ENCODE data around the gene HOXC10.

Gene HOXC10

DNA sequence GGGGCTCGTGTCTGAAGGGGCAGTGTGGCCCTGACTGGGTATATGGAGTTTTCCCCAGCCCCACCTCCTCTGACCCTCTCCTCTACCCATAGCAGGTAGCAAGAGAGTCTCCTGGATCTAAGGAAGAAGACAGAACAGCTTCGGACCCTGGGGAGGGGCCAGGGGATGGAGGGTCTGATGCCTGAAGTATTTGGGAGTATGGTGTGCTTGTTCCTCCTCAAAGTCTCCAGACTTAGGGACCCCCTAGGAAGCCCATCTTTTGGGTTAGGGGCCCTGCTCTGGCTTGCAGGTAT is 23.3 kb downstream of the HOXC10 start:
- Histone ChIP-seq H3K36me3 (no peaks in the 10 kb centered on the region), H3K27me3 (peaks cover 100% of the 10 kb centered on the region), H3K9ac (no peak overlapping the region), H3K4me2 (no peak overlapping the region), H3K27ac (no peak overlapping the region), H4K20me1 (peaks cover 93% of the 10 kb centered on the region), H3K4me1 (peaks cover 4% of the 10 kb centered on the region; the same call in 1 of the 2 replicates), H3K9me3 (no peaks in the 10 kb centered on the region), H3K4me3 (no peak overlapping the region)
- TF ChIP-seq Cebpa-rat (IDR thresholded peaks at IDR 0.05) = no peak

DNA sequence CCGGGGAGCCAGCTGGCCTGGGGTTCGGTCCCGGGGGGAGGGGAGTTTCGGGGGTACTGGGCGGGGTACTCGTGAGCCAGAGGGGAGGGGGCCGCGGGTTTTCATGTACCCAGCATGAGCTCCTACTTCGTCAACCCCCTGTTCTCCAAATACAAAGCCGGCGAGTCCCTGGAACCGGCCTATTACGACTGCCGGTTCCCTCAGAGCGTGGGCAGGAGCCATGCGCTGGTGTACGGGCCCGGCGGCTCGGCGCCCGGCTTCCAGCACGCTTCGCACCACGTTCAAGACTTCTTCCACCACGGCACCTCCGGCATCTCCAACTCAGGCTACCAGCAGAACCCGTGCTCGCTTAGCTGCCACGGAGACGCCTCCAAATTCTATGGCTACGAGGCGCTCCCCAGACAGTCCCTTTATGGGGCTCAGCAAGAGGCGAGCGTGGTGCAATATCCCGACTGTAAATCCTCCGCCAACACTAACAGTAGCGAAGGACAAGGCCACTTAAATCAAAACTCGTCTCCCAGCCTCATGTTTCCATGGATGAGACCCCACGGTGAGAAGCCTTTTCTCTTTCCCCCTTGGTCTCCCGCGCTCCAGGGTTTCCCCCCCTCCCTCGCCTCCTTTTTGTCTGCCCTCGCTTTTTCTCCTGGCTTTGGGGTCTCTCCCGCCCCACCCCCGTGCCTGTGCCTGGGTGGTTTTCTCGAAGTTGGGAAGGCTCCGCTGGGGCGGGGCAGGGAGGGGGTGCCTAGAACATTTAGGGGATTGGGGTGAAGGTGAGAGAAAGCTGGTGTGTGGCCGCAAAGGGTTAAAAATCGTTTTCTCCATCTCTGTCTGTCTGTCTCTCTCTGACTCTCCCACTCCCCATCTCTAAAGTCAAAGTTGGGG is 24.5 kb downstream of the HOXC10 start:
- Histone ChIP-seq H3K36me3 (no peaks in the 10 kb centered on the region), H3K27me3 (peaks cover 100% of the 10 kb centered on the region), H3K27ac (no peak overlapping the region), H3K9me3 (no peaks in the 10 kb centered on the region), H3K4me1 (peaks cover 4% of the 10 kb centered on the region; the same call in 1 of the 2 replicates), H3K4me3 (no peak overlapping the region), H4K20me1 (peaks cover 94% of the 10 kb centered on the region), H3K9ac (no peak overlapping the region), H3K4me2 (no peak overlapping the region)
- no peak for TF ChIP-seq Cebpa-rat (IDR thresholded peaks at IDR 0.05)

DNA sequence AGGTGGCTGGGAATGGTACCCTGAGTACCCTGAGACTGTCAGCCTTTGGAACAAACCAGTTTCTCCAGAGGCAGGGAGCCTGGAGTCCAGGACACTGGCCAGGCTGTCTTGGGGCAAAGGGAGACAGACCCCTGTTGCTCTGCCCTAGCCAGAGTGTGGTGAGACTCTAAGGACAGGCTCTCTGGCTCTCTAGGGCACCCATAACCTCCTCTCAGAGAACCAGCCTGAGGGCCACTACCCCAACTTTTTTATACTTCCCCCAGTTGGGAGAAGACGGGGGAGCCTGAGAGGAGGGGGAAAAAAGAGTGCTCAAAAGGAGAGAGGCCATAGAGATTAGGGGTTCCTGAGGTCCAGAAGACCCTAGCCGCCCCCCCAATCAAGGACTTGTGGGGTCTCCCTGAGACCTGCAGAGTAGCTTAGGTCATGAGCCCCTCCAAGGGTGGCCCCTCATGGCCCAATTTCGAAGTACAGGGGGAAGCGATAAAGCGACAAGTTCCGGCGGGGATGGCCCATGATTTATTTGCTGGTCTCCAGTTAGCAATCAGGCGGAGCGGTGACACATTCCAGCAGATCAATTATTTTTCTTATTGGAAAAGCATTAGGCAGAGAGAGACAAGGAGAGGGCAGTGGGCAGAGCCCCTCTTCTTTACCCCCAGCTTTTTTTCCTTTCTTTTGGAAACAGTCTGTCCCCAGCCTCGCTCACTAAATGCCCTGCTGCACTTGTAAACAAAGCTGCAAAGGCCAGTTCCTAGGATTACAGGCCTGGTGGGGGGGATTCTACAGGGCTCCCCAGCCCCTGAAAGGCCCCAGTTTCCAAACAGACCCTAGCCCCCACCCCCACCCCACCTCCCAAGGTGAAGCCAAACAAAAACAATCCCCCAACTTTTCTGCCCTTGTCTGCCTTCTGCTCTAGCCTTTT is 25.4 kb downstream of the HOXC10 start:
- Histone ChIP-seq H3K36me3 (no peaks in the 10 kb centered on the region), H4K20me1 (peaks cover 94% of the 10 kb centered on the region), H3K27me3 (peaks cover 100% of the 10 kb centered on the region), H3K4me3 (no peak overlapping the region), H3K4me1 (peaks cover 4% of the 10 kb centered on the region; the same call in 1 of the 2 replicates), H3K9ac (no peak overlapping the region), H3K27ac (no peak overlapping the region), H3K9me3 (no peaks in the 10 kb centered on the region), H3K4me2 (no peak overlapping the region)
- TF ChIP-seq Cebpa-rat (IDR thresholded peaks at IDR 0.05) = no peak

DNA sequence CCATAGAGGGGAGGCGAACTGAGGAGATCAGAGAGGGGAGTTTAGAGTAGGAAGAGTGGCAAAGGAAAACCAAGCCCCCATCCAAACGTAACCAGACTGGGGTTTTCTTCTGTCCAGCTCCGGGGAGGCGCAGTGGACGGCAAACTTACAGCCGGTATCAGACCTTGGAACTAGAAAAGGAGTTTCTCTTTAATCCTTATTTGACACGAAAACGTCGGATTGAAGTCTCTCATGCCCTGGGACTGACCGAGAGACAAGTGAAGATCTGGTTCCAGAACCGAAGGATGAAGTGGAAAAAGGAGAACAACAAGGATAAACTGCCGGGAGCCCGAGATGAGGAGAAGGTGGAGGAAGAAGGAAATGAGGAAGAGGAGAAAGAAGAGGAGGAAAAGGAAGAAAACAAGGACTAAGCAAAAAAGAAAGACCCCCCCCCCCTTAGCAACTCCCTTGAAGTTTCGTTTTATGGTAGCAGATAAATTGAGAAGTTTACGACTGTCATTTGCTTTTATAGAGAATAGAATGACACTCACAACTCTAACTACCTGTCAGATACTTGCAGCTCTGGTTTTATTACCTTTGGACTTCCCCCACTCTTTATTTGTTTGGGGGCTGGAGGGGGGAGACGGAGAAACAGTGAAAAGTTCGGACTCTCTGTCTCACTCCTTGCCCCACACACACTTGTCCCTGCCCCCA is 26.2 kb downstream of the HOXC10 start:
- H3K4me1 ChIP-seq = peaks cover 3% of the 10 kb centered on the region; the same call in 1 of the 2 replicates

DNA sequence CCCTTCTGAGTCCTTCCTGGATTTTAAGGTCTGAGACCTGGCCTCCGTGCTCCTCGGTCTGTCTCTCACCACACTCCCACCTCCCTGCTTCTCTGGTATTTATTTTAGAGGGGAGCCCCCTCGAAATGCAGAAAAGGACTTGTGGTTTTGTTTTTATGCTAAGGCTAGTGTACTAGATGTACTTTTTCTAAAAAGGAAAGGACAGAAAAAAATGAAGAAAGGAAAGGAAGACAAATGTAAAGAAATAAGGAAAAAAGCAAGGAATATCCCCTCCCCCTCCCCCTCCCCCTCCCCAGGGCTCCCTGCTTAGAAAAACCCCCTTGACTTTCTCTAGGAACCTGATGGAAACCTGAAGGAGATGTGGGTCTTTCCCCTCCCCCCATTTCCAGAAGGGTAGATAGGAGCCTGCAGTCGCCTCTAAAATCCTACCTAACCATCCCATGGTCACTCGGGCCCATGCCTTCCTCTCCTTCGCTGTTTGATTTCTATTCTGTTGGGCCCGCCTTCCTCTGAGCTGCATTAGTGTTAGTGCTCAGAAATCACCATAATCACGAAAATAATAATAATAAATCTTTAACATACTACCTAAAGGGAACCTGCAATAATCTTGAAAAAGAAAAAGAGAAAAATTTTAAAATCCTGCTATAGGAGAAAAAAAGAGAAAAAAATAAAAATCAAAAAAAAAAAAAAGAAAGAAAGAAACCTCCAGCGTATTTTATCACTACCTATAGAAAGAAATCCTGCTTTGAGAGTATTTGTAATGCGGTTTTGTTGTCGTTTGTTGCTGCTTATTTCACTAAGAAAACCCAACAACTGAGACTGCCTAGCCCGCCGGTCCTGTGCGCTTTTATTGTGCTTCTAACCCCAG is 27.0 kb downstream of the HOXC10 start:
- no peaks in the 10 kb centered on the region for H3K9me3 ChIP-seq
- no peaks in the 10 kb centered on the region for H3K4me1 ChIP-seq
- H3K4me3 ChIP-seq = no peak overlapping the region
- H3K4me2 ChIP-seq = no peak overlapping the region
- H4K20me1 ChIP-seq = peaks cover 92% of the 10 kb centered on the region
- no peak overlapping the region for H3K27ac ChIP-seq
- no peaks in the 10 kb centered on the region for H3K36me3 ChIP-seq
- no peak overlapping the region for H3K9ac ChIP-seq
- no peak for TF ChIP-seq Cebpa-rat (IDR thresholded peaks at IDR 0.05)
- H3K27me3 ChIP-seq = peaks cover 100% of the 10 kb centered on the region

More for the DNA sequence above, 26.2 kb downstream of the HOXC10 start:
- H3K9ac ChIP-seq = no peak overlapping the region
- H3K4me2 ChIP-seq = no peak overlapping the region
- H4K20me1 ChIP-seq = peaks cover 94% of the 10 kb centered on the region
- no peak overlapping the region for H3K27ac ChIP-seq
- H3K9me3 ChIP-seq = no peaks in the 10 kb centered on the region
- H3K27me3 ChIP-seq = peaks cover 100% of the 10 kb centered on the region
- no peaks in the 10 kb centered on the region for H3K36me3 ChIP-seq
- no peak for TF ChIP-seq Cebpa-rat (IDR thresholded peaks at IDR 0.05)
- H3K4me3 ChIP-seq = no peak overlapping the region

DNA sequence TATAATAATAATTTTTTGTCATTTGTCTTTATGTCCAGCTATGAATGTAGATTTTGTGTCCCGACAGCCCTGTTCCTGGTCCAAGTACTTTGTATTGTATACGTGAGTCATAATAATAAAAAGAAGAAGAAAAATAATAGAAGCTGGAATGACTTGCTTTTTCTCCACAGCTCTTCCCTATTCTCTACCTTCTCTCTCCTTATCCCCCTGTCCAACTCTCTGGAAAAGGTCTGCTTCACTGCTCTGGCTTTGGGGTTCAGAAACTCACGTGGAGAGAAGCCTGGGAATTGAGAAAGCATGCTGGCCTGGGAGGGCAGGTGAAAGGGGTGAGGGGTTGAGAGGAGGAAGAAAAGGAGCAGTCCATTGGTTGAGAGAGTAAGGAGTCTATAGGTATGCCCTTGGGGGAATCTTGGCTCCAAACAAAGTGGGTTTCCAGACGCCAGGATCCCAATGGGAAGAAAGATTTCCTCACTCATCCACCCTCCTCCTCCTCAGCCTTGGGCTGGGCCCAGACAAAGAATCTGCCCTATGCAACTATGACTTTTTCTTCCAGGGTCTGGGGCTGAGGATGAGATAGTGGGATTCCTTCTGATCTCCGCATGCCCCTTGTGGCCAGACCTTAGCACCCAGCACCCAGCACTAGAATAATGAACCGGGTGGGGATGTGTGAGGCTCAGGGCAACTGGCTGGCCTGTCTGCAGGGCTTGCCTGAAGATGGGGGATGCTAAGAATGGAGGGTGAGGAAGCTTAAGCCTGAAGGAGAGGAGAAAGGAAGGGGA is 27.9 kb downstream of the HOXC10 start:
- Histone ChIP-seq H3K27ac (no peak overlapping the region), H4K20me1 (peaks cover 92% of the 10 kb centered on the region), H3K36me3 (no peaks in the 10 kb centered on the region), H3K9ac (no peak overlapping the region), H3K27me3 (peaks cover 100% of the 10 kb centered on the region), H3K9me3 (no peaks in the 10 kb centered on the region), H3K4me1 (no peaks in the 10 kb centered on the region), H3K4me3 (no peak overlapping the region), H3K4me2 (no peak overlapping the region)
- TF ChIP-seq Cebpa-rat (IDR thresholded peaks at IDR 0.05) = no peak

DNA sequence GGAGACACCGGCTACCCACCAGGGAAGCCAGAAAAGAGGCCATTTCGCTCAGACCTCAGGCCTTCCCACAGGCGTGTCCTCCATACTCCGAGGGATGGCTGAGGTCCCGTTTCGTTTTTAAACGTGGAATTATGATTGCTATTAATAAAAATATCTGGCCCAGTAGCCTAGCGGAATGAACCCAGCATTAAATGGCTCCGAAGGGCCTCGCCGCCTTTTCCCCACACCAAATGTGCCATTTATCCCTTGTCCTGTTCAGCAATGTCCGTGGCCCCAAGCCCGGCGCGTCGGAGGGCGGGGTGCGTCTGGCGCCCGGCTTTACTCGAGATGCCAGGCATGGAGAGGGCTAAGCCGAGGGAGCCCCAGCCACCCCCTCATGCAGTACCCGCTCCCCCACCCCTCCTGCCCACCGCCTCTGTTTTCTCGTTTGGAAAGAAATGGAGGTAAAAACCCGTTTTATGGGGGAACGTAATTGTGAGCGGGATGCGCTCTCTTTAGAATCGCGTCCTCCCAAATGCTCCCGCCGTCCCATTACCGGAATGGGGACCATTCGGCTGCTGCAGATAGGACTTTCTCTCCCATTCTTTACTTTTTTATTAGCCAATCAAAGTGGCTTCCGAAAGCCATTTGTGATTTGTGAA is 29.6 kb downstream of the HOXC10 start:
- TF ChIP-seq Cebpa-rat (IDR thresholded peaks at IDR 0.05) = no peak
- H3K27me3 ChIP-seq = peaks cover 100% of the 10 kb centered on the region
- H3K4me2 ChIP-seq = no peak overlapping the region
- no peaks in the 10 kb centered on the region for H3K4me1 ChIP-seq
- no peak overlapping the region for H3K4me3 ChIP-seq
- H3K36me3 ChIP-seq = no peaks in the 10 kb centered on the region
- peaks cover 92% of the 10 kb centered on the region for H4K20me1 ChIP-seq
- H3K9ac ChIP-seq = no peak overlapping the region
- no peaks in the 10 kb centered on the region for H3K9me3 ChIP-seq
- H3K27ac ChIP-seq = no peak overlapping the region
